DND-41 (cell line): ENCODE measurements around the gene ANO9.

ENCODE experiments used
- ATAC-seq: fragments of 200-7000 bp; cut with Tn5 transposase; 3 replicates; pipeline ENCODE4 v1.9.1; 2021; ENCODE audit warnings: low read depth; ENCODE audit not compliant: insufficient read depth
- DNase-seq: peaks from one replicate; pipeline ENCODE4 v3.0.0-alpha.2; 2020
- H2AFZ ChIP-seq: 2 replicates; pipeline ENCODE4 v1.6.0; 2012; ENCODE audit warnings: low read depth, low read length
- H3K27ac ChIP-seq: 2 replicates; pipeline ENCODE4 v1.5.1; 2012; ENCODE audit warnings: low read length, inconsistent platforms
- H3K27me3 ChIP-seq: fragments of 200-600 bp; sonication (generic); 2 replicates; pipeline ENCODE4 v1.6.0; 2012; ENCODE audit warnings: low read length, mild to moderate bottlenecking, inconsistent platforms; ENCODE audit not compliant: insufficient read depth, poor library complexity
- H3K36me3 ChIP-seq: 2 replicates; pipeline ENCODE4 v1.5.1; 2012; ENCODE audit warnings: low read length, inconsistent platforms; ENCODE audit not compliant: insufficient read depth
- H3K4me1 ChIP-seq: 2 replicates; pipeline ENCODE4 v1.5.1; 2012; ENCODE audit warnings: mild to moderate bottlenecking, low read length; ENCODE audit not compliant: insufficient read depth
- H3K4me2 ChIP-seq: 2 replicates; pipeline ENCODE4 v1.6.0; 2012; ENCODE audit warnings: mild to moderate bottlenecking, moderate library complexity, low read length, inconsistent platforms; ENCODE audit not compliant: insufficient read depth
- H3K4me3 ChIP-seq, 2 experiments: fragments of 200-600 bp in 1 of 2; shearing (Covaris generic) in 1 of 2; 2 replicates each; pipeline ENCODE4 v1.5.1; 2012 to 2016; ENCODE audit warnings: inconsistent platforms in 2 of 2, low read length in 2 of 2, mild to moderate bottlenecking in 2 of 2, low read depth in 1 of 2, moderate library complexity in 1 of 2
- H3K79me2 ChIP-seq: 2 replicates; pipeline ENCODE4 v1.6.0; 2012; ENCODE audit warnings: low read length, inconsistent platforms; ENCODE audit not compliant: insufficient read depth
- H3K9ac ChIP-seq: 2 replicates; pipeline ENCODE4 v1.6.0; 2012; ENCODE audit warnings: low read depth, mild to moderate bottlenecking, inconsistent platforms, low read length, moderate library complexity
- H3K9me3 ChIP-seq: 2 replicates; pipeline ENCODE4 v1.5.1; 2012; ENCODE audit warnings: low read length, moderate library complexity, mild to moderate bottlenecking, inconsistent platforms; ENCODE audit not compliant: insufficient read depth, severe bottlenecking
- H4K20me1 ChIP-seq: 2 replicates; pipeline ENCODE4 v1.6.0; 2012; ENCODE audit warnings: low read length; ENCODE audit not compliant: insufficient read depth
- CTCF ChIP-seq: IDR thresholded peaks from 2 replicates; pipeline ENCODE4 v1.5.1; 2012; ENCODE audit warnings: borderline replicate concordance, low read length, moderate library complexity, mild to moderate bottlenecking; ENCODE audit not compliant: poor library complexity, severe bottlenecking; ENCODE audit errors: extremely low read depth
- EZH2 ChIP-seq: IDR thresholded peaks from 3 replicates; pipeline ENCODE4 v1.6.1; 2012; ENCODE audit warnings: borderline replicate concordance, low read depth, mild to moderate bottlenecking, moderate library complexity, low read length, inconsistent platforms; ENCODE audit not compliant: severe bottlenecking

The ANO9 gene

DNA sequence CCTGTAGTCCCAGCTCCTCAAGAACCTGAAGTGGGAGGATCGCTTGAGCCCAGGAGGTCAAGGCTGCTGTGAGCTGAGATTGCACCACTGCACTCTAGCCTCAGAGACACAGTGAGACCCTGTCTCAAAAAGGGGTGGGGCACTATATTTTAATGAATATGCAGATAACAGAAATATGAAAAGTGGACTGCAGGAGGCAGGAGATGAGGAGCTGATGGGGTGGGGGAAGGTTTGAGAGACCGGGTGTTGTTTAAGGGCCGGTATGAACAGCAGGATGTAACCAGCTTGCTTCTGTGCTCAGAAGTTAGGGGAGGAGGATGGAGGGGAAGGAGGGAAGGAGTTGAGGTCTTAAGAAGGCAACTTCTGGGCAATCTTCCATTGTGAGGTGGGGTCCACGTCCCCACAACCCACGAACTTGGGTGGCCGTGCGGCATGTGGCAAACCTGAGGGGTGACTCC is 73.8 kb downstream of the ANO9 start:
- DNase-seq (no peak), ATAC-seq (no peak)
- Histone ChIP-seq H3K27me3 (no peaks in the 10 kb centered on the region), H3K36me3 (no peaks in the 10 kb centered on the region), H3K79me2 (no peaks in the 10 kb centered on the region), H3K9ac (no peak overlapping the region), H3K4me2 (no peak overlapping the region), H3K4me1 (no peaks in the 10 kb centered on the region), H4K20me1 (no peaks in the 10 kb centered on the region), H3K9me3 (no peaks in the 10 kb centered on the region), H3K4me3 (no peak overlapping the region), H3K27ac (no peak overlapping the region), H2AFZ (no peak overlapping the region)
- TF ChIP-seq EZH2 (no peak), CTCF (no peak)
